Stimulated activated memory B cell treated with anti-CD40 and anti-IgM and Interleukin-4, amounts not matched to agents 10 μg/mL and 1 μg/mL and 100 μg/mL, for 72 hours (primary cell): Measurements from ENCODE around the gene C4B.
"Not testable (repeated sequence)": the region's sequence is repeated elsewhere in the genome, so short reads cannot be mapped to it uniquely, and the experiment has no call there.

Experiments
- ATAC-seq: fragments of 150-1000 bp; cut with Tn5 transposase; 2 replicates; pipeline ENCODE4 v1.10.0; 2021
- H3K27ac Mint-ChIP-seq: one replicate; pipeline ENCODE4 v1.8.0; 2022; ENCODE audit warnings: mild to moderate bottlenecking, mixed read lengths
- H3K27me3 Mint-ChIP-seq: one replicate; pipeline ENCODE4 v1.8.0; 2022; ENCODE audit warnings: mixed read lengths
- H3K36me3 Mint-ChIP-seq: one replicate; pipeline ENCODE4 v1.8.0; 2022; ENCODE audit warnings: mixed read lengths
- H3K4me1 Mint-ChIP-seq: one replicate; pipeline ENCODE4 v1.8.0; 2022; ENCODE audit warnings: mixed read lengths
- H3K4me3 Mint-ChIP-seq: one replicate; pipeline ENCODE4 v1.8.0; 2022; ENCODE audit warnings: mild to moderate bottlenecking, moderate library complexity, mixed read lengths
- H3K9me3 Mint-ChIP-seq: one replicate; pipeline ENCODE4 v1.8.0; 2022; ENCODE audit warnings: mixed read lengths

The C4B gene

GRCh38 chr6:31977816-31978431, 36.7 kb upstream of the C4B start:
- ATAC-seq: no peak
- H3K27me3 Mint-ChIP-seq: no peaks in the 10 kb centered on the region

GRCh38 chr6:31978831-31979230, 35.8 kb upstream of the C4B start:
- Mint-ChIP-seq H3K27me3 (no peaks in the 10 kb centered on the region), H3K9me3 (no peaks in the 10 kb centered on the region), H3K4me3 (no peak overlapping the region), H3K4me1 (peaks cover 12% of the 10 kb centered on the region), H3K36me3 (peaks cover 18% of the 10 kb centered on the region), H3K27ac (no peak overlapping the region)
- no peak for ATAC-seq

More at GRCh38 chr6:31977816-31978431, 36.7 kb upstream of the C4B start:
- peaks cover 21% of the 10 kb centered on the region for H3K4me1 Mint-ChIP-seq
- peaks cover 18% of the 10 kb centered on the region for H3K36me3 Mint-ChIP-seq
- no peak overlapping the region for H3K4me3 Mint-ChIP-seq
- H3K27ac Mint-ChIP-seq: no peak overlapping the region
- H3K9me3 Mint-ChIP-seq: no peaks in the 10 kb centered on the region

GRCh38 chr6:31979238-31979898, 35.2 kb upstream of the C4B start:
- Mint-ChIP-seq H3K9me3 (no peaks in the 10 kb centered on the region), H3K4me3 (no peak overlapping the region), H3K27ac (no peak overlapping the region), H3K4me1 (peaks cover 7% of the 10 kb centered on the region), H3K36me3 (peaks cover 18% of the 10 kb centered on the region), H3K27me3 (no peaks in the 10 kb centered on the region)
- ATAC-seq: no peak

- H3K9me3 Mint-ChIP-seq, H3K27ac Mint-ChIP-seq: not testable (repeated sequence)
Measured at GRCh38 chr6:31980195-31980876, 34.3 kb upstream of the C4B start.

GRCh38 chr6:31980998-31981397, 33.6 kb upstream of the C4B start:
- H3K27me3 Mint-ChIP-seq, H3K4me3 Mint-ChIP-seq, H3K4me1 Mint-ChIP-seq, H3K27ac Mint-ChIP-seq, ATAC-seq, H3K9me3 Mint-ChIP-seq: not testable (repeated sequence)
- peaks cover 13% of the 10 kb centered on the region for H3K36me3 Mint-ChIP-seq

More at GRCh38 chr6:31980195-31980876, 34.3 kb upstream of the C4B start:
- not testable (repeated sequence) for H3K4me3 Mint-ChIP-seq, ATAC-seq, H3K4me1 Mint-ChIP-seq, H3K27me3 Mint-ChIP-seq
- peaks cover 18% of the 10 kb centered on the region for H3K36me3 Mint-ChIP-seq

GRCh38 chr6:31981744-31982143, 32.9 kb upstream of the C4B start, which contains the start of gene C4A:
TSS of gene C4A (plus strand) at chr6:31982057. CDS start at chr6:31982108, 51 bp downstream.
- H3K36me3 Mint-ChIP-seq: peaks cover 13% of the 10 kb centered on the region
- not testable (repeated sequence) for H3K4me3 Mint-ChIP-seq, H3K27ac Mint-ChIP-seq, H3K27me3 Mint-ChIP-seq, H3K4me1 Mint-ChIP-seq, H3K9me3 Mint-ChIP-seq, ATAC-seq

GRCh38 chr6:31989363-31989762, 25.2 kb upstream of the C4B start:
- H3K9me3 Mint-ChIP-seq, ATAC-seq, H3K27me3 Mint-ChIP-seq, H3K4me3 Mint-ChIP-seq, H3K27ac Mint-ChIP-seq, H3K36me3 Mint-ChIP-seq, H3K4me1 Mint-ChIP-seq: not testable (repeated sequence)

- H3K4me1 Mint-ChIP-seq, ATAC-seq, H3K36me3 Mint-ChIP-seq, H3K9me3 Mint-ChIP-seq, H3K27me3 Mint-ChIP-seq, H3K4me3 Mint-ChIP-seq, H3K27ac Mint-ChIP-seq: not testable (repeated sequence)
Measured at GRCh38 chr6:31994421-31994820, 20.2 kb upstream of the C4B start.

- not testable (repeated sequence) for ATAC-seq, H3K4me3 Mint-ChIP-seq, H3K27me3 Mint-ChIP-seq, H3K36me3 Mint-ChIP-seq, H3K27ac Mint-ChIP-seq, H3K4me1 Mint-ChIP-seq, H3K9me3 Mint-ChIP-seq
Measured at GRCh38 chr6:31996385-31996784, 18.2 kb upstream of the C4B start.

GRCh38 chr6:32002546-32003268, 11.9 kb upstream of the C4B start:
- H3K27ac Mint-ChIP-seq, H3K36me3 Mint-ChIP-seq, ATAC-seq: not testable (repeated sequence)

GRCh38 chr6:32003301-32003700, 11.3 kb upstream of the C4B start:
- not testable (repeated sequence) for H3K9me3 Mint-ChIP-seq, ATAC-seq, H3K27ac Mint-ChIP-seq, H3K4me1 Mint-ChIP-seq, H3K36me3 Mint-ChIP-seq, H3K27me3 Mint-ChIP-seq, H3K4me3 Mint-ChIP-seq

More at GRCh38 chr6:32002546-32003268, 11.9 kb upstream of the C4B start:
- not testable (repeated sequence) for H3K4me3 Mint-ChIP-seq, H3K4me1 Mint-ChIP-seq, H3K9me3 Mint-ChIP-seq, H3K27me3 Mint-ChIP-seq

GRCh38 chr6:32004393-32004792, 10.2 kb upstream of the C4B start:
- not testable (repeated sequence) for H3K27ac Mint-ChIP-seq, H3K4me1 Mint-ChIP-seq, H3K27me3 Mint-ChIP-seq, ATAC-seq, H3K4me3 Mint-ChIP-seq, H3K36me3 Mint-ChIP-seq, H3K9me3 Mint-ChIP-seq

GRCh38 chr6:32004864-32005537, 9.6 kb upstream of the C4B start:
- H3K27ac Mint-ChIP-seq: not testable (repeated sequence)

GRCh38 chr6:32005538-32005880, 9.1 kb upstream of the C4B start:
- ATAC-seq, H3K4me3 Mint-ChIP-seq, H3K27ac Mint-ChIP-seq, H3K4me1 Mint-ChIP-seq, H3K9me3 Mint-ChIP-seq, H3K27me3 Mint-ChIP-seq, H3K36me3 Mint-ChIP-seq: not testable (repeated sequence)

More at GRCh38 chr6:32004864-32005537, 9.6 kb upstream of the C4B start:
- not testable (repeated sequence) for H3K27me3 Mint-ChIP-seq, H3K4me1 Mint-ChIP-seq, H3K4me3 Mint-ChIP-seq, H3K36me3 Mint-ChIP-seq, H3K9me3 Mint-ChIP-seq
- peak; percentile 73 for ATAC-seq

- H3K27me3 Mint-ChIP-seq, H3K27ac Mint-ChIP-seq, H3K36me3 Mint-ChIP-seq, H3K4me1 Mint-ChIP-seq, ATAC-seq, H3K9me3 Mint-ChIP-seq, H3K4me3 Mint-ChIP-seq: not testable (repeated sequence)
Measured at GRCh38 chr6:32005991-32006529, 8.5 kb upstream of the C4B start.
